Measurements from ENCODE around the gene MAGEB2.
A peak's percentile ranks its signal among the peaks of the same experiment; 100 is the strongest.
"Not testable (repeated sequence)": the region's sequence is repeated elsewhere in the genome, so short reads cannot be mapped to it uniquely, and the experiment has no call there.

The MAGEB2 gene, protein sequence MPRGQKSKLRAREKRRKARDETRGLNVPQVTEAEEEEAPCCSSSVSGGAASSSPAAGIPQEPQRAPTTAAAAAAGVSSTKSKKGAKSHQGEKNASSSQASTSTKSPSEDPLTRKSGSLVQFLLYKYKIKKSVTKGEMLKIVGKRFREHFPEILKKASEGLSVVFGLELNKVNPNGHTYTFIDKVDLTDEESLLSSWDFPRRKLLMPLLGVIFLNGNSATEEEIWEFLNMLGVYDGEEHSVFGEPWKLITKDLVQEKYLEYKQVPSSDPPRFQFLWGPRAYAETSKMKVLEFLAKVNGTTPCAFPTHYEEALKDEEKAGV
- long read RNA-seq, donor 1, result 0 reads
- long read RNA-seq, donor 2, result 0 reads
- long read RNA-seq, donor 3, result 0 reads
- long read RNA-seq, donor 4, result 0 reads
- long read RNA-seq, donor 5, result 0 reads
- long read RNA-seq, donor 6, result 0 reads
- long read RNA-seq, donor 7, result 0 reads
- long read RNA-seq, donor 8, result 0 reads

DNA sequence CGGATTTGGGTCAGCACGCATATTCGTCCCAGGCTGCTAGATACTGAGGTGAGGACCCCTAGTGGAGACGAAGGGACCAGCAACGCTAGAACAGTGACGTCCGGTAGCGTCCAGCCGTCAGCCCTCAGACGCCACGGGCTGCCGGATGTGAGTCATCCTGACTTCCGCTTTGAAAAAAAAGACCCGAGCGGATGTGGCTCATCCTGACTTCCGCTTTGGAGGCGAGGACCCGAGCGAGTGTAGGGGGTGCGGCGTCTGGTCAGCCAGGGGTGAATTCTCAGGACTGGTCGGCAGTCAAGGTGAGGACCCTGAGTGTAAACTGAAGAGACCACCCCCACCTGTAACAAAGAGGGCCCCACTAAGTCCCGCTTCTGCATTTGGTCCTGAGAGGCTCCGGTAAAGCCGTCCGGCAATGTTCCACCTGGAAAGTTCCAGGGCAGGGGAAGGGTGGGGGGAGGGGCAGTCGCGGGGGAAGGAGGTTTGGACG is at the start of gene MAGEB2:
MAGEB2 (plus strand) TSS at position 207 of the 487 bp plus-strand sequence. CDS start 3,018 bp downstream, outside the sequence.
- no peak for DNase-seq

DNA sequence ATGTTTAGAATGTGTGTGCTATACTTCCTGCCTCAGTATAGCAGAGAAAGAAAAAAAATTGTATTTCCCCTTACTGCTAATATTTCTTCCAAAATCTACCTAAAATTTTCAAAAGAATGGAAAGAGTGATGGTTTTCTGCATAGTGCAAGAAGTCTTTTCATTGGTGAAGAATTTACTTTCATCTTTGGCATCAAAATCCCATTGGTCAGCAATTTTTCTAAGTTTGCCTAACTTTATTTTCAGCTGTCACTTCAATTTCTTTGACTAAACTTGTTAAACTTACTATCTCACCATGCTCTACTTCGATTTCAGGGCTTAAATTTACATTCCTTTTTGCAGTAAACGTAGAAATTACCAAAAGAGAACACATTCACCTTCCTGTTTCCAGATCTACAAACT is 44.5 kb upstream of the MAGEB2 start:
- no peak for DNase-seq

DNA sequence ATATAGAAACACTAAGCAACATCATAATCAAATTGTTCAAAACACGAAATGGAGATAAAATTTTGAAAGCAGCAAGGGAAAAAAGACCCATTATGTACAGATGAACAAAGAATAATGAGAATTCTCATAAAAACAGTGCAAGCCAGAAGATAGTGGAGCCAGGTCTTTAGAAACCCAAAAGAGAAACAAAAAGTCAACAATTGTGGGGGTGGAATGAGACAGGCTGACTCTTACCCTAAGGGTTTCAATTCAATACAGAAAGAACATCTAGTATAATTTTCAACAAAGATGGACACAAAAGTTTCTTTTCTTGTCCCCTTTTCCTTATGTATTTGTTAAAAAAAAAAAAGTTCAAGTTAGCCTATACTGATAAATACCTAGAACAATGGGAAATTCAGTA is 34.0 kb upstream of the MAGEB2 start:
- no peak for DNase-seq

DNA sequence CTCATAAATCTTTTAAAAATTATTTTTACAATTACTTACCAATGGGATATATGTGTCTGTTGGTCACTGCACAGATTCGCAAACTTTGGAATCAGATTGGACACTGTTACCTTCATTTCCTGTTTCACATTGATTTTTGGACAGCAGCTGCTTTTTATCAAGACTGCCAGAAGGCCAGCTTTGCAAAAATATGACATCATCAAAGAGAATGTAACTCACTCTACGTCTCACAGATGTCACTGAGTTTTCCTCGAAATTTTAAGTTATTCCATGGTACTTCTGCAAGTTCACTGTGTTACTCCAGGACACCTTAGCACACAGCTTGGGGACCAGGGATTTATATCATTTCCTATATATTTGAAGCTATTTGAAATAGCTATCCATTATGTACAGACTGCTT is 31.8 kb upstream of the MAGEB2 start:
- DNase-seq, result no peak

DNA sequence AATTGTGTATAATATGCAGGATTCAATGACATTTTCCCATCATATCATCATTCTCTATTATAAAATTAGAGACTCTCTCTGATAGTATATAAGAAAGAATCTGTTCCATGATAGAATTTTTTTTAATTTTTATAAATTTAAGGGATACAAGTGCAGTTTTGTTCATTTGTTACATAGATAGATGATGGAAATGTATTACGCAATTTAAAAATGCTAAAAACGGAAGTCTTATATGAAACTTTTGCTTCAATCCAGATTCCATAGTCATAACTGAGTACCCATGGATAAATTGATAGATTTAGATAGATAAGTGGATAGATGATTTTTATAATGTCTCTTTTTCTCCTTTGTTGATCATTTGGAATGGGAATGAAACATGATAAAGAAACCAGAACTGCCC is 24.9 kb upstream of the MAGEB2 start:
- DNase-seq, result no peak

DNA sequence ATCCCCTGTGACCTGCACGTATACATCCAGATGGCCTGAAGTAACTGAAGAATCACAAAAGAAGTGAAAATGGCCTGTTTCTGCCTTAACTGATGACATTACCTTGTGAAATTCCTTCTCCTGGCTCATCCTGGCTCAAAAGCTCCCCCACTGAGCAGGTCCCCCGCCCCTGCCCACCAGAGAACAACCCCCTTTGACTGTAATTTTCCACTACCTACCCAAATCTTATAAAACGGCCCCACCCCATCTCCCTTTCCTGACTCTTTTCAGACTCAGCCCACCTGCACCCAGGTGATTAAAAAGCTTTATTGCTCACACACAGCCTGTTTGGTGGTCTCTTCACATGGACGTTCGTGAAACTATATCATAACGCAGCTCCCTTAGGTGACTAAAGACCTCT is 21.5 kb upstream of the MAGEB2 start:
- DNase-seq, result not testable (repeated sequence)

DNA sequence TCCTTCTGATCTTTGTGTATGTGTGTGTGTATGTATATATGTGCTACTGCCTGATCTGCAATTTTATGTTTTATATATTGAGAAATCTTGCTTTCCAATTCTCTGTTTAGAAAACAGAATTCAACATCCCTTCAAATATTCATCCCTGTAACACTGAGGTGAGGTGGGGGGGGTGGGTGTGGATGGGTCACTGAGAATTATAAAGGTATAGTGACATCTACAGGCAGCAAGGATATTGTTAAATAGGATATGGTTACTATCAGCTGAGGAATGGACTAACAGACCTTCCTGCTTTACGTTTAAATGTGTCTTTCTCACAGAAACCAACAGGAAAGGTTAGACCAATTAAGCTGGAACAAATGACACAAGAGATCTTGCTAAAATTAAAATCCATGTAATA is 19.0 kb upstream of the MAGEB2 start:
- no peak for DNase-seq

DNA sequence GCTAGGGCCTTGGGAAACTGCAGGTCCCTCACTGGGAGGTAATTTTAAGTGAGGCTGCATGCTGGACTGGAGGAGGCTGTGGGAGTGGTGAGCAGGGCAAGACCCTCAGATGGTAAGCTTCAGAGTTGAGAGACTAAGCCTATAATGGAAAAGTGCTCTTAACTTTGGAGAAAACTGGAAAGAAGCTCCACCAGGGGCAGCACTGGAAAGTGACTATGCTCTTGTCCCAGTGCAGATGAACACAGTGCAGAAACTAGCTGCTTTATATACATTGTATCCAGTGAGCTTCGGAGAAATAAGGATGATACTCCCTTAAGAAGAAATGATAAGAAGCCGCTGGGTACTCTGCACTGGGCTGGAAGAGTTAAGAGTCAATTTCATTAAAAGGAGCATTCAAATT is 3.2 kb upstream of the MAGEB2 start:
- no peak for DNase-seq

DNA sequence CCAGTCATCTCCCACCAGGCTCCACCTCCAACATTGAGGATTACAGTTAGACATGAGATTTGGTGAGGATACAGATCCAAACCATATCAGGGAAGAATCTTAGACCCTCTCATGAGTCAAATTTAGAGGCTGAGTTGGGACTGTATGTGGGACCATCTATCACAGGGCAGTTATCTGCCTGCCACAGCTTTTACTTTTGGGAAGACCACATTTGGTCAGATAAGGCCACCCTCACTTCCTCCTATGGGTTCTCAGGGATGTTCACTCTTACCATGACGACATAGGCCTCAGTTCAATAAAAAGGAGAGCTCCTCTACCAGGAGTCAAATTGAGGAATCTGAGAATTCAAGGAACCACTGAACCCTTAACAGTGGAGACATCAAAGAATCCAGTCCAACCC is 2.1 kb downstream of the MAGEB2 start:
- no peak for DNase-seq

DNA sequence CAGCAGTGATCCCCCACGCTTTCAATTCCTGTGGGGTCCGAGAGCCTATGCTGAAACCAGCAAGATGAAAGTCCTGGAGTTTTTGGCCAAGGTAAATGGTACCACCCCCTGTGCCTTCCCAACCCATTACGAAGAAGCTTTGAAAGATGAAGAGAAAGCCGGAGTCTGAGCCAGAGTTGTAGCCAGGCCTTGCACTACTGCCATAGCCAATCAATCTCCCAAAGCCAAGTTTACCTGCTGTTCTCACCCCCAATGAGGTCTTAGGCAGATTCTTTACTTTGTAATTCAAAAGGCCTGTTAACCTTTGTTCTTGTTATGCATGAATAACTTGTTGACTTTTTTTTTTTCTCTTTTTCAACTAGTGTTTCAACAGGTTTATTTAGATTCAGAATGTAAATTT is 4.0 kb downstream of the MAGEB2 start:
- DNase-seq, result no peak

DNA sequence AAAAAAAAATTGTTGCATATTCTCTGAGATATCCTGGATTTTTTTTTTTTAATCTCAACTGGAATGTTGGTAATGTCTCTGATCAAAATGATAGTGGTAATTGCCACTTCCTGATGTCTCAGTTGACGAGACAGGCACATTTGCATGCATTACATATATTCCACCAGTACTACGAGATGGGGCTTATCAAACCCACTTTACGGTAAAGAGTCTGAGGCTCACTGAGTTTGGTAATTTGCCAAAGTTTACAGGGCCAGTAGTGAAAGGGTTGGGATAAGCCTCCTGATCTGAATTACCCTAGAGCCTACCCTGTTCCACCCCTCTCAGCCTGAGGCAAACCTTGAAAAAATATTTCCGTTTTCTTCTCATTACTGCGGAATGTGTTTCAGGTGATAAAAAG is 5.3 kb downstream of the MAGEB2 start:
- DNase-seq, result no peak

DNA sequence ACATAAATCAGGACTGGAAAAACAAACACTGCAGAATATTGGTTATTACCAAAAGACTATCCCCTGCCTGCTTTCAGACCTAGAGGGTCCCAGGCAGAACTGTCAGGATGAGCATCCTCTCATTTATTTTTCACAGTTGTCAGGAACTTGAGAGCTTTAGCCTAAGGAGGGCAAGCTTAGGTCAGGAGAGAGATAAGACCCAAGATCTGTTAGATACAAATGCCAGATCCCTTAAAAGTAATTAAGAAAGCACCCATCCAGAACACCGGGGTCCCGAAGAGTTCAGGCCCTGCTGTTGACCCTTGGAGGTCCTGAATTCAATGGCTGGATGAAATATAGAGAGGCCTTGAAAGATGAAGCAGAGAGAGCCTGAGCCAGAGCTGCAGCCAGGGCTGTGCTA is 9.2 kb downstream of the MAGEB2 start:
- DNase-seq, result peak; percentile 1

DNA sequence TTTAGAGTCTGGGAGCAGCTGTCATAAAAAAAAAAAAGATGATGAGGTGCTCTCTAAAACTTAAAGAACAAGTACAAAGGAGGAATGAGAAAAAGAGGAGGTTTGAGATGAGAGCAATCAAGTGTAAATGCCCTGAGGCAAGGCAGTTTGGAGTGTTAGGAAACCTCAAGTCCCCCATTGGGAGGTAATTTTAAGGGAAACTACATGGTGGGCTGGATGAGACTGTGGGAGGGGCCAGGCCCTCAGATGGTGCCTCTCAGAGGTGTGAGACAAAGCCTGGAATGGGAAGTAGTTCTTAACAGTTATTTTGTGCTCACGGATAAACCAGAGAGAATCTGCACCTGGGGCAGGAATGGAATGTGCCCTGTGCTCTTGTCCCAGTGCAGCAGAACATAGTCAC is 13.2 kb downstream of the MAGEB2 start:
- DNase-seq, result no peak

DNA sequence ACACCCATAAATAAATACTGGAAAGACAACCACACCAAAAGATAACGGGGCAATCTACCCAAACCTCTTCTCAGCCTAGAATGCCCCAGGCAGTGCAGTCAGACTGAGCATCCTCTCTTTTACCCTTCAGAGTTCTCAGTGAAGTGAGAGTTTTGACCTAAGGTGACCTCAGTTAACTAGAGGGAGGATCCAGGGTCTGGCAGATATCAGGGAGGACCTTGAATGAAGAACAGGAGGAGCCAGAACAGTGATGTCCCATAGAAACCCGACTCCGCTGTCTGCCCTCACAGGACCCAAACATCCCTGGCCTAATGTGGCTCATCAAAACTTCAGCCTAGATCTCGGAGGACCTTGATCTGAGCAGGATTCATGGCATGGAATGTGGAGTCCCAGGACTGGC is 15.0 kb downstream of the MAGEB2 start, which contains the start of gene MAGEB3:
MAGEB3 (plus strand) TSS at position 263 of the 400 bp plus-strand sequence. CDS start 5,268 bp downstream, outside the sequence.
- no peak for DNase-seq

DNA sequence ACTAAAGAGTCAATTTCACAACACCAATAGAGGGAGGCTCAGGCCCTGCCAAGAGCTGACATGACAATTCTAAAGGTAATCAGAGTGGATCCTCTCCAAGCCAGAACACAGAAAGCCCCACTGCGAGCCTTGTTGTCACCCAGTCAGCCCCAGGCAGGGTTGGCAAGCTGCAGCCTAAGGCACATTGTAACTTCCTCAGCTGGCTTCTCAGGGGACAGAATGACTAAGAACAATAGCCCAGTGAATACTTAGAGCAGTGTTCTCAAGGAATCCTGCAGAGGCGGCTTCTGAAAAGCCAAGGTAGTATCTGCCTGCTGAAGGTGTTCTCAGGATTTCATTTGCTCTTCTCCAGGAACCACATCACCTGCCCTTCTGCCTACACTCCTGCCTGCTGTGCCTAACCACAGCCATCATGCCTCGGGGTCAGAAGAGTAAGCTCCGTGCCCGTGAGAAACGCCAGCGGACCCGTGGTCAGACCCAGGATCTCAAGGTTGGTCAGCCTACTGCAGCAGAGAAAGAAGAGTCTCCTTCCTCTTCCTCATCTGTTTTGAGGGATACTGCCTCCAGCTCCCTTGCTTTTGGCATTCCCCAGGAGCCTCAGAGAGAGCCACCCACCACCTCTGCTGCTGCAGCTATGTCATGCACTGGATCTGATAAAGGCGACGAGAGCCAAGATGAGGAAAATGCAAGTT is 26.5 kb downstream of the MAGEB2 start, which contains the start of gene MAGEB4:
MAGEB4 (plus strand) TSS at position 277 of the 692 bp plus-strand sequence; CDS start at position 413, 136 bp downstream.
- DNase-seq, result no peak

DNA sequence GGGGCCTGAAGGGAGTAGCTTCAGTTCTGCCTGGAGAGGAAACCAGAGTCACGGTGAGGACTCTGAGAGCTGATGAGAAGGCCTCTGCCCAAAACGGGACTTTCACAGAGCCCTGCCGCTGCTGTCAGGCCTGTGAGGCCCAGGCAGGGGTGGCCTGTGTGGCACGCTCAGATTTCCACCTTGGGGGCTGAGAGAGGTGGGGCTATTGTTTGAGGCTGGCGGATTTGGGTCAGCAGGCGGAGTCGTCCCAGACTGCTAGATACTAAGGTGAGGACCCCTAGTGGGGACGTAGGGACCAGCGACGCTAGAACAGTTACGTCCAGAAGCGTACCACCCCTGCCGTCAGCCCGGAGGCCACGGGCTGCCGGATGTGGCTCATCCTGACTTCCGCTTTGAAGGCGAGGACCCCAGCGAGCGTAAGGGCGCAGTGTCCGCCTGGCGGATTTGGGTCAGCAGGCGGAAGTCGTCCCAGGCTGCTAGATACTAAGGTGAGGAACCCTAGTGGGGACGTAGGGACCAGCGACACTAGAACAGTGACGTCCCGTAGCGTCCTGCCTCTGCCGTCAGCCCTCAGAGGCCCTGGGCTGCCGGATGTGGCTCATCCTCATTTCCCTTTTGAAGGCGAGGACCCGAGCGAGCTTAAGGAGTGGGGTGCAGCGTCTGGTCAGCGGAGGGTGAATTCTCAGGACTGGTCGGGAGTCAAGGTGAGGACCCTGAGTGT is 31.6 kb downstream of the MAGEB2 start, which contains the start of gene MAGEB1:
MAGEB1 (plus strand) TSS at position 378 of the 721 bp plus-strand sequence. CDS start 3,348 bp downstream, outside the sequence.
- DNase-seq, result no peak

DNA sequence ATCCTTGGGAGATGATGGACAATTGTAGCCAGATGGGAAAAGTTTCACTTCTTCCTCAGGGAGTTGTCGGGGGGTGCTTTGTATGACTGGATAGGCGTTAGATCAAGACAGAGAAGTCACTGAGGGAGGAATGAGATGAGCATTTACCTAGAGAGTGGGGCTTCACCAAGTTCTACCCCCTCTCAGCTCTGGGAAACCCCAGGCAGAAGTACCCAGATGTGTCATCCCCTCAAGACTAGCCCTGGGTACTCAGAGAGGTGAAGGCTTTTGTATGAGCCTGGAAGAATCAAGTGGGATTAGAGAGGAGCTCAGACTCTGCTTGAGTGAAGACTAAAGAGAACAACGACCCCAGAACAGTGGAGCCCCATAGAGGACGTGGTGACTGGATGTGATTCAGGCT is 33.5 kb downstream of the MAGEB2 start:
- no peak for DNase-seq

DNA sequence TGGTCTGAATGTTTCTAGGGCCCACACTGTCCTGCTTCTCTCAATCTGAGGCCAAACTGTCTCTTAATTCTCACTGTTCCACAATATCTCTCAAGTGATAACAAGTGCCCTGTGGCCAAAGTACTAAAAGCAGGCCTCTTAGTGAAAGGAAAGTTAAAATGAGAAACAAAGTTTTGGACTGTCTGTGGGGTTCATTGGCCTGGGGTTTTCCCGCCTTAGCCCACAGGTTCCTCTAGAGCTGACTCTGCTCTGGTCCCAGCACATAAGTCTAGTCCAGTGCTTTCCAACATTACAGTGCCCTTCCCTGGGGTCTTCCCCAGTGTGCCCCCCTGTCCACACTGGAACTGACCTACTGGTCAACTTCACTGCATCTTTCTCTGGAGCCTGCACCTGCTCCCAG is 37.9 kb downstream of the MAGEB2 start:
- no peak for DNase-seq

DNA sequence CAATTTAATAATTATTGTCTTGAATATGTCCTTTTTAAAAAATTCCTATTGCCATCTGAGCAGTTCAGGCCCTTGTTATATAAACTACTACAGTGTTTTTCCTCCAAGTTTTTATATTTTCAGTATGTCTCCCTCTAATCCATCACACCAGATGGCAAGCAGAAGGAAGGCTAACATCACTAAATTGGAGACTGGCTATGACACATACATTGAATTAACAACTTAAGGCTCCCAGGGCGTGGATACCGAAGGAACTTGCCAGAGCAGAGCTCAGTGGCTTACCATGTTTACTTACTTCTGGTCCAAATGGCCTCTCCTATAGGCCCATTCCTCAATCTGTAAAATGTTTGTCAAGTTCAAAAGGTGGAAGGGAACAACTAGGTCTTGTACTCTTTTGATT is 44.6 kb downstream of the MAGEB2 start:
- no peak for DNase-seq

DNA sequence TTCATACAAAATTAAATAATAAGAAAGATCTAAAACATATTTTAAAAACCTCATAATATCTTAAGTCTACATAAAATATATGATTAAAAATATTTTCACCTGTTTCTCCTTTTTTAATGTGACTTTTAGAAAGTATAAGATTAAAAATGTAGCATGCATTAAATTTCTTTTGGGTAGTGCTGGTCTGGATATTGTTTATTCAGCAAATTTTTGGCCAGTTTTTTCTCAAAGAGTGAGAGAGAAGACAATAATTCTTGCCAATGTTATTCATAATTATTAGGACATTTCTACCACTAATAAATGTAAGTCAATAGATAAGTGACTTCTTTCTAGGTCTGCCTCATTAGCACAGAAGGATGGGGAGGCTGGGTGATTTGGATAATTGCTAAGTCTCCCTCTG is 45.6 kb downstream of the MAGEB2 start:
- no peak for DNase-seq

DNA sequence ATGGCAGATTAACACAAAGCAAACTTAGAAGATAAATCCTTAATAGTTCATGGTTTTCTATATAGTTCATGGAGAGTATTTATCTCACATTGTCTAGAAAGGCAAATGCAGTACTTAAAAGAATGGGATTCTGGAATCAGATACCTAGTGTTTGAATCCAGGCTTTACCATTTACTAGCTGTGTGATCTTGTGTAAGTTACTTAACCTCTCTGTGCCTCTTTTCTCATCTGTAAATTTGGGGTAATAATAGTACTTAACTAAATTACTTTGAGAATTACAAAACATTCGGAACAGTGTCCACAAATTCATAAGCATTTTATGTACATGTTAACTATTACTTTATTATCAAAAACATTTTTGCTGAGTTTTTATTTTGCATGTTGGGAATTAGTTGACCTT is 47.4 kb downstream of the MAGEB2 start:
- DNase-seq, result no peak
